ENCODE results near the gene SLC9A3.

DNA sequence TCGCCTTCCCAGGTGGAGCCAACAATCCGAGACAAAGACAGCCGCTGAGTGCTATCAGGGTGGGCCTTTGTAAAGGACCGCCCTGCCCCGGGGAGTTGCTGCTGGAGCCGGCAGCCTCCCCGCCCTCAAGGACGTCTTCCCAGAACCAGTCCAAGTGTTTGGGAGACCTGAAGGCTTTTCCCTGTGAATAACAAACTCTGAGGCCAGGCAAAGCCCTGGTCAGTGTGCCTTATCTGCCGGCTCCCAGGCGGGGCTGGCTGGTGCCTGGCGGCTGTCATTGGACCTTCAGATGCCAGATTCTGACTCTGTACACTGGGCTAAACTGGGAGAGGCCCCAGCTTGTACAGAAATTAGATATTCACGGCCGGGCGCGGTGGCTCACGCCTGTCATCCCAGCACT lies 2.1 kb downstream of the SLC9A3 start:
- no peak for TF ChIP-seq CTCF (IDR thresholded peaks at IDR 0.05)
- no peak for TF ChIP-seq POLR2A (IDR thresholded peaks at IDR 0.05)

All from esophagus squamous epithelium (tissue), 4 donors.